Liver (tissue), 9 donors: ENCODE data around the gene PPFIA1. TPM values are rescaled to one million over a fixed set of nuclear protein-coding genes. Genes with fewer than 3 reads are reported as not detected.

Experiments
- DNase-seq: peaks from one replicate; pipeline ENCODE4 v3.0.0-alpha.2; 2017; ENCODE audit warnings: low spot score
- H3K27ac ChIP-seq, 2 donors: one replicate each; pipeline ENCODE4 v1.7.0; 2013; ENCODE audit warnings: inconsistent platforms in 2 of 2, low read length in 2 of 2, control low read depth in 1 of 2, low read depth in 1 of 2, mild to moderate bottlenecking in 1 of 2
- H3K27me3 ChIP-seq, 4 donors: one replicate each; pipeline versions ENCODE4 v1.6.1 to v1.7.0; 2013; ENCODE audit warnings: low read length in 3 of 4, inconsistent platforms in 1 of 4, mild to moderate bottlenecking in 1 of 4, moderate library complexity in 1 of 4; ENCODE audit not compliant: control insufficient read depth in 4 of 4, insufficient read depth in 4 of 4
- H3K36me3 ChIP-seq, 4 donors: one replicate each; pipeline versions ENCODE4 v1.6.1 to v1.7.0; 2013; ENCODE audit warnings: low read length in 3 of 4, mild to moderate bottlenecking in 3 of 4, low read depth in 1 of 4, moderate library complexity in 1 of 4; ENCODE audit not compliant: control insufficient read depth in 4 of 4, insufficient read depth in 3 of 4
- H3K4me1 ChIP-seq, 4 donors: one replicate each; pipeline versions ENCODE4 v1.6.1 to v1.7.0; 2013; ENCODE audit warnings: low read length in 3 of 4, mild to moderate bottlenecking in 3 of 4, moderate library complexity in 1 of 4; ENCODE audit not compliant: control insufficient read depth in 4 of 4, insufficient read depth in 4 of 4
- H3K4me3 ChIP-seq, 3 donors: one replicate each; pipeline versions ENCODE4 v1.6.1 to v1.7.0; 2013; ENCODE audit warnings: low read length in 3 of 3, control low read depth in 1 of 3, low read depth in 1 of 3, mild to moderate bottlenecking in 1 of 3
- H3K9ac ChIP-seq, 2 donors: one replicate each; pipeline ENCODE4 v1.7.0; 2013; ENCODE audit warnings: low read length in 2 of 2, mild to moderate bottlenecking in 2 of 2, moderate library complexity in 2 of 2, control low read depth in 1 of 2, low read depth in 1 of 2
- H3K9me3 ChIP-seq, 4 donors: one replicate each; pipeline versions ENCODE4 v1.6.1 to v1.7.0; 2013; ENCODE audit warnings: low read length in 3 of 4; ENCODE audit not compliant: control insufficient read depth in 4 of 4
- EGR1 ChIP-seq, 2 donors: IDR thresholded peaks; 2 replicates each; pipeline ENCODE4 v1.6.1; 2016 to 2018; ENCODE audit warnings: antibody characterized with exemption in 2 of 2, low read depth in 2 of 2
- FOXA1 ChIP-seq: IDR thresholded peaks from 2 replicates; pipeline ENCODE4 v1.6.1; 2016; ENCODE audit warnings: antibody characterized with exemption
- FOXA2 ChIP-seq: IDR thresholded peaks from 2 replicates; pipeline ENCODE4 v1.6.1; 2016; ENCODE audit warnings: antibody characterized with exemption
- HNF4A ChIP-seq, 2 donors: conservative IDR thresholded peaks; 2 replicates each; pipeline ENCODE4 v1.6.1; 2016; ENCODE audit warnings: antibody characterized with exemption in 2 of 2, mild to moderate bottlenecking in 2 of 2
- HNF4G ChIP-seq: IDR thresholded peaks from 2 replicates; pipeline ENCODE4 v1.6.1; 2016; ENCODE audit warnings: antibody characterized with exemption
- JUND ChIP-seq, 2 donors: IDR thresholded peaks; 2 replicates each; pipeline ENCODE4 v1.6.1; 2016; ENCODE audit warnings: antibody characterized with exemption in 2 of 2
- NR2F2 ChIP-seq: IDR thresholded peaks from 2 replicates; pipeline ENCODE4 v1.6.1; 2016; ENCODE audit warnings: antibody characterized with exemption
- RXRA ChIP-seq, 2 donors: IDR thresholded peaks; 2 replicates each; pipeline ENCODE4 v1.6.1; 2017 to 2018; ENCODE audit warnings: antibody characterized with exemption in 2 of 2, mild to moderate bottlenecking in 1 of 2
- SP1 ChIP-seq: IDR thresholded peaks from 2 replicates; pipeline ENCODE4 v1.6.1; 2018; ENCODE audit warnings: antibody characterized with exemption, mild to moderate bottlenecking
- TAF1 ChIP-seq: conservative IDR thresholded peaks from 2 replicates; pipeline ENCODE4 v1.6.1; 2016; ENCODE audit warnings: antibody characterized with exemption, mild to moderate bottlenecking
- YY1 ChIP-seq: IDR thresholded peaks from 2 replicates; pipeline ENCODE4 v1.6.1; 2016; ENCODE audit warnings: antibody characterized with exemption, mild to moderate bottlenecking
- WGBS: extraction: QIAGEN DNeasy Blood & Tissue Kit; methylation state at CpG from one replicate; pipeline ENCODE4 v1.1.7; 2013; 5-methylcytosine and 5-hydroxymethylcytosine counted together
- polyA plus RNA-seq, 2 donors: library from polyadenylated mRNA; stranded (reverse) in 1 of 2; unstranded in 1 of 2; fragments of 200-250 nt in 1 of 2; fragments of >200 nt in 1 of 2; fragmentation: Nextera tagmentation in 1 of 2; extraction: Ambion mirVana in 1 of 2; gene quantifications; one replicate each; pipeline versions ENCODE4 v1.2.1 to v1.2.3, GENCODE V29; 2013 to 2015
- total RNA-seq, 2 donors: library from RNA; depleted of rRNA; stranded (reverse); fragments of >200 nt; gene quantifications; one replicate each; pipeline ENCODE4 v1.2.3, GENCODE V29; 2014
- TF ChIP-seq, protein P1 (sequence below): fragments of 150-350 bp; IDR thresholded peaks from 2 replicates; pipeline ENCODE4 v1.5.1; 2017; ENCODE audit warnings: improper control_type of control experiment, low read depth, low read length; ENCODE audit not compliant: missing input control
- TF ChIP-seq, protein P2 (sequence below): IDR thresholded peaks from 2 replicates; pipeline ENCODE4 v1.6.1; 2016; ENCODE audit warnings: antibody characterized with exemption
- TF ChIP-seq, protein P3 (sequence below): IDR thresholded peaks from 2 replicates; pipeline ENCODE4 v1.6.1; 2016; ENCODE audit warnings: antibody characterized with exemption
- TF ChIP-seq, protein P4 (sequence below): IDR thresholded peaks from 2 replicates; pipeline ENCODE4 v1.6.1; 2016; ENCODE audit warnings: antibody characterized with exemption, mild to moderate bottlenecking
- donor health status: healthy.
- donor health status: healthy.
- donor health status: healthy.
- donor health status: healthy.
- donor health status: healthy.

Gene PPFIA1
- total and polyA plus RNA-seq, 4 donors: 9.9 to 39.6 (median 14.5) TPM

DNA sequence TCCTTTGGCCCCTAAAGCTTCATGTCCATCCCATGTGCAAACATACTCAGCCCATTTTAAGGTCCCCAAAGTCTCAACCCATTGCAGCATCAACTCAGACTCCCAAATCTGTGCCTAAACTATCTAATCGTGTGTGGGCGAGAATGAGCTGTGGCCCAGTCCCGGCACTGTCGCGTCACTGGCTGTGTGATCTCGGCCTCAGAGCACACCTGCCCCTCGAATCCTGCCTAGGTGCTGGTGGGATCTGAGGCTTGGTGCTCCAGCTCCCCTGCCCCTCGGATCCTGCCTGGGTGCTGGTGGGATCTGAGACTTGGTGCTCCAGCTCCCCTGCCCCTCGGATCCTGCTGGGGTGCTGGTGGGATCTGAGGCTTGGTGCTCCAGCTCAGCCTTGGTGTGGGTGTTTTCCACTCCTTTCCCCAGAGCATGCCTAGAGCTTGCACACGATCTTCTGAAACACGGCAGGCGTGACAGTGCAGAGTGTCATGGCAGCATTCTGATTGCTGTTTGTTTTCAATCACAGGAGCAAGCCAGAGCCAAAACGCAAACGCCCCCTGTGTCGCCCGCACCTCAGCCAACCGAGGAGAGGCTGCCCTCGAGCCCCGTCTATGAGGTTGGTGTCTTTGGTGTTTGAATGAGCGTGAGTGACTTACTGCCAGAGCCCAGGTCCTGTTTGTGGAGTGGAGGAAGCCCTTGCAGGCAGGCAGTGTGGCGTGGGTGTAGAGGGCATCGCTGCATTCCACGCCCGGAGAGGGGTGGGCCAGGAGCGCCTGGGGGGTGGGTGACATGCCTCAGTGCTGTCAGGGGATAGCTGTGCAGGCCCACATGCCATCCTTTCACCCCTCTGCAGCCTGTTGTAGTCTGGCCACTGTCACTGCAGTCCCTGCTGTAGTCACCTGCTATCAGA, 160.4 kb downstream of the PPFIA1 start:
- H3K27ac ChIP-seq: no peak overlapping the region
- H3K36me3 ChIP-seq: peaks cover 13 to 67% (median 28%) of the 10 kb centered on the region in 4 donors
- peaks cover 0 to 4% (median 0%) of the 10 kb centered on the region in 4 donors for H3K4me1 ChIP-seq
- WGBS: 97% methylated on average over 25 of the region's 25 CpGs
- TF ChIP-seq TAF1 (no peak), JUND (IDR thresholded peaks at IDR 0.05) (no peak), HNF4G (no peak), EGR1 (IDR thresholded peaks at IDR 0.05; ENCODE audit: low read depth in 2 of 2) (no peak)
- TF ChIP-seq, protein P1, sequence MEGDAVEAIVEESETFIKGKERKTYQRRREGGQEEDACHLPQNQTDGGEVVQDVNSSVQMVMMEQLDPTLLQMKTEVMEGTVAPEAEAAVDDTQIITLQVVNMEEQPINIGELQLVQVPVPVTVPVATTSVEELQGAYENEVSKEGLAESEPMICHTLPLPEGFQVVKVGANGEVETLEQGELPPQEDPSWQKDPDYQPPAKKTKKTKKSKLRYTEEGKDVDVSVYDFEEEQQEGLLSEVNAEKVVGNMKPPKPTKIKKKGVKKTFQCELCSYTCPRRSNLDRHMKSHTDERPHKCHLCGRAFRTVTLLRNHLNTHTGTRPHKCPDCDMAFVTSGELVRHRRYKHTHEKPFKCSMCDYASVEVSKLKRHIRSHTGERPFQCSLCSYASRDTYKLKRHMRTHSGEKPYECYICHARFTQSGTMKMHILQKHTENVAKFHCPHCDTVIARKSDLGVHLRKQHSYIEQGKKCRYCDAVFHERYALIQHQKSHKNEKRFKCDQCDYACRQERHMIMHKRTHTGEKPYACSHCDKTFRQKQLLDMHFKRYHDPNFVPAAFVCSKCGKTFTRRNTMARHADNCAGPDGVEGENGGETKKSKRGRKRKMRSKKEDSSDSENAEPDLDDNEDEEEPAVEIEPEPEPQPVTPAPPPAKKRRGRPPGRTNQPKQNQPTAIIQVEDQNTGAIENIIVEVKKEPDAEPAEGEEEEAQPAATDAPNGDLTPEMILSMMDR: no peak
- no peak overlapping the region for H3K9ac ChIP-seq
- no peak for DNase-seq
- no peaks in the 10 kb centered on the region for H3K9me3 ChIP-seq
- no peak overlapping the region for H3K4me3 ChIP-seq
- H3K27me3 ChIP-seq: no peaks in the 10 kb centered on the region

DNA sequence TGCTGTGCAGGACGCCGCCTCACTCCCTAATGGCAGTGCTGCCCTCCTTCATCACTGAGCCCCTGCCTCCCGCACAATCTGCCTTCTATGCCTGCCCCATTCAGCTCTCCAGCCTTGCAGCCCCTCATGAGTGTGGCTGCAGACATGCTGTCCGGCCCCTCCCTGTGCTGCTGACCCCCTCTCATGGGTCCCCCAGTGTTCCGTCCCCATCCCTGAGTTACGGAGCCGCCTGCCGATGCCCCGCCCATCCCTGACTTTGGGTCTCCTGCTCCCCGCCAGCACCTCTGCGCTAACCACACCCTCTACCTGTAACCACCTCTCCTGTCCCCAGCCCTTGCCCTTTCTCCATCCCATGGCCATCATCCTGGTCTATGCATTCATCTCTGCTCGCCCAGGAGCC, 161.1 kb downstream of the PPFIA1 start:
- no peak for DNase-seq
- Histone ChIP-seq H3K4me1 (peaks cover 0 to 4% (median 0%) of the 10 kb centered on the region in 4 donors), H3K36me3 (peaks cover 13 to 74% (median 33%) of the 10 kb centered on the region in 4 donors), H3K9ac (no peak overlapping the region), H3K4me3 (no peak overlapping the region), H3K9me3 (no peaks in the 10 kb centered on the region), H3K27me3 (no peaks in the 10 kb centered on the region), H3K27ac (no peak overlapping the region)
- TF ChIP-seq, protein P2, sequence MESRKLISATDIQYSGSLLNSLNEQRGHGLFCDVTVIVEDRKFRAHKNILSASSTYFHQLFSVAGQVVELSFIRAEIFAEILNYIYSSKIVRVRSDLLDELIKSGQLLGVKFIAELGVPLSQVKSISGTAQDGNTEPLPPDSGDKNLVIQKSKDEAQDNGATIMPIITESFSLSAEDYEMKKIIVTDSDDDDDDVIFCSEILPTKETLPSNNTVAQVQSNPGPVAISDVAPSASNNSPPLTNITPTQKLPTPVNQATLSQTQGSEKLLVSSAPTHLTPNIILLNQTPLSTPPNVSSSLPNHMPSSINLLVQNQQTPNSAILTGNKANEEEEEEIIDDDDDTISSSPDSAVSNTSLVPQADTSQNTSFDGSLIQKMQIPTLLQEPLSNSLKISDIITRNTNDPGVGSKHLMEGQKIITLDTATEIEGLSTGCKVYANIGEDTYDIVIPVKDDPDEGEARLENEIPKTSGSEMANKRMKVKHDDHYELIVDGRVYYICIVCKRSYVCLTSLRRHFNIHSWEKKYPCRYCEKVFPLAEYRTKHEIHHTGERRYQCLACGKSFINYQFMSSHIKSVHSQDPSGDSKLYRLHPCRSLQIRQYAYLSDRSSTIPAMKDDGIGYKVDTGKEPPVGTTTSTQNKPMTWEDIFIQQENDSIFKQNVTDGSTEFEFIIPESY: no peak
- TF ChIP-seq, protein P3, sequence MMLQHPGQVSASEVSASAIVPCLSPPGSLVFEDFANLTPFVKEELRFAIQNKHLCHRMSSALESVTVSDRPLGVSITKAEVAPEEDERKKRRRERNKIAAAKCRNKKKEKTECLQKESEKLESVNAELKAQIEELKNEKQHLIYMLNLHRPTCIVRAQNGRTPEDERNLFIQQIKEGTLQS: no peak
- TF ChIP-seq SP1 (no peak), HNF4G (no peak), RXRA (IDR thresholded peaks at IDR 0.05) (no peak), NR2F2 (no peak), HNF4A (conservative IDR thresholded peaks at IDR 0.05) (no peak)
- 97% methylated on average over 12 of the region's 12 CpGs for WGBS

DNA sequence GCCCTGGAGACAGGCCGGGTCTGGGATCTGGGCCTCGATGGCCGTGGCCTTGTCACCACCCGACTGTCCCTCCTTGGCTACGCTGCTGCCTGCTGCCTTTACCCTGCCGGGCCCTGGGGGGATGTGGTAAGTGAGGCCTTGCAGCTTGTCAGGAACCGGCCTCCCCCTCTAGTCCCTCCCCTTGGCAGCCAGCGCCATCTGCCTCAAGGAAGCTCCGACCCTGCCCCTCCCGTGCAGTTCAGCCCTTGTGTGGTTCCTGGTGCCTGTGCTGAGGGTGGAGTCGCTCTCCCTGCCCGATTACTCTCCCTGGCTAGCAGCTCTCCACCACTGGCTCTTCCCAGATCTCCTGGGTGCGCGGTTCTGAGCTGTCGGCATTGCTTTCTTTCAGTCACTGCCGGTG, 161.6 kb downstream of the PPFIA1 start:
- H3K36me3 ChIP-seq: peaks cover 13 to 77% (median 33%) of the 10 kb centered on the region in 4 donors
- H3K9ac ChIP-seq: no peak overlapping the region
- H3K27ac ChIP-seq: no peak overlapping the region
- H3K4me3 ChIP-seq: no peak overlapping the region
- 53% methylated on average over 16 of the region's 16 CpGs for WGBS
- H3K9me3 ChIP-seq: no peaks in the 10 kb centered on the region
- peaks cover 0 to 4% (median 0%) of the 10 kb centered on the region in 4 donors for H3K4me1 ChIP-seq
- no peaks in the 10 kb centered on the region for H3K27me3 ChIP-seq
- DNase-seq: no peak
- TF ChIP-seq, protein P3: no peak
- TF ChIP-seq NR2F2 (no peak), YY1 (no peak), JUND (IDR thresholded peaks at IDR 0.05) (no peak), FOXA1 (no peak), EGR1 (IDR thresholded peaks at IDR 0.05; ENCODE audit: low read depth in 2 of 2) (no peak), SP1 (no peak), FOXA2 (no peak), HNF4A (conservative IDR thresholded peaks at IDR 0.05) (no peak), HNF4G (no peak)
- TF ChIP-seq, protein P1: no peak
- TF ChIP-seq, protein P4, sequence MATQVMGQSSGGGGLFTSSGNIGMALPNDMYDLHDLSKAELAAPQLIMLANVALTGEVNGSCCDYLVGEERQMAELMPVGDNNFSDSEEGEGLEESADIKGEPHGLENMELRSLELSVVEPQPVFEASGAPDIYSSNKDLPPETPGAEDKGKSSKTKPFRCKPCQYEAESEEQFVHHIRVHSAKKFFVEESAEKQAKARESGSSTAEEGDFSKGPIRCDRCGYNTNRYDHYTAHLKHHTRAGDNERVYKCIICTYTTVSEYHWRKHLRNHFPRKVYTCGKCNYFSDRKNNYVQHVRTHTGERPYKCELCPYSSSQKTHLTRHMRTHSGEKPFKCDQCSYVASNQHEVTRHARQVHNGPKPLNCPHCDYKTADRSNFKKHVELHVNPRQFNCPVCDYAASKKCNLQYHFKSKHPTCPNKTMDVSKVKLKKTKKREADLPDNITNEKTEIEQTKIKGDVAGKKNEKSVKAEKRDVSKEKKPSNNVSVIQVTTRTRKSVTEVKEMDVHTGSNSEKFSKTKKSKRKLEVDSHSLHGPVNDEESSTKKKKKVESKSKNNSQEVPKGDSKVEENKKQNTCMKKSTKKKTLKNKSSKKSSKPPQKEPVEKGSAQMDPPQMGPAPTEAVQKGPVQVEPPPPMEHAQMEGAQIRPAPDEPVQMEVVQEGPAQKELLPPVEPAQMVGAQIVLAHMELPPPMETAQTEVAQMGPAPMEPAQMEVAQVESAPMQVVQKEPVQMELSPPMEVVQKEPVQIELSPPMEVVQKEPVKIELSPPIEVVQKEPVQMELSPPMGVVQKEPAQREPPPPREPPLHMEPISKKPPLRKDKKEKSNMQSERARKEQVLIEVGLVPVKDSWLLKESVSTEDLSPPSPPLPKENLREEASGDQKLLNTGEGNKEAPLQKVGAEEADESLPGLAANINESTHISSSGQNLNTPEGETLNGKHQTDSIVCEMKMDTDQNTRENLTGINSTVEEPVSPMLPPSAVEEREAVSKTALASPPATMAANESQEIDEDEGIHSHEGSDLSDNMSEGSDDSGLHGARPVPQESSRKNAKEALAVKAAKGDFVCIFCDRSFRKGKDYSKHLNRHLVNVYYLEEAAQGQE: no peak
